DMS114 treated with DMSO at 0.1 percent for 48 hours (cell line): Measurements from ENCODE around the gene ETFB.
A peak's percentile ranks its signal among the peaks of the same experiment; 100 is the strongest.

ENCODE experiments used
- DNase-seq: peaks from one replicate; lab custom pipeline; 2025; ENCODE audit not compliant: unreplicated experiment; lab: John Stamatoyannopoulos, UW

Gene ETFB

GRCh38 chr19:51372649-51373504, 6.7 kb upstream of the ETFB start, which contains the start of gene NKG7:
TSS of gene NKG7 (minus strand) at chr19:51372654. CDS start at chr19:51372535, 119 bp downstream.
- no peak for DNase-seq

- DNase-seq: no peak
Measured at GRCh38 chr19:51372021-51372648, 5.9 kb upstream of the ETFB start.

GRCh38 chr19:51371186-51371690, 5.0 kb upstream of the ETFB start:
- no peak for DNase-seq

GRCh38 chr19:51370230-51370629, 4.0 kb upstream of the ETFB start:
- no peak for DNase-seq

GRCh38 chr19:51368366-51369282, 2.4 kb upstream of the ETFB start, which contains the start of gene CLDND2:
TSS of gene CLDND2 (minus strand) at chr19:51369003. CDS start at chr19:51368577, 426 bp downstream.
- no peak for DNase-seq

DNA sequence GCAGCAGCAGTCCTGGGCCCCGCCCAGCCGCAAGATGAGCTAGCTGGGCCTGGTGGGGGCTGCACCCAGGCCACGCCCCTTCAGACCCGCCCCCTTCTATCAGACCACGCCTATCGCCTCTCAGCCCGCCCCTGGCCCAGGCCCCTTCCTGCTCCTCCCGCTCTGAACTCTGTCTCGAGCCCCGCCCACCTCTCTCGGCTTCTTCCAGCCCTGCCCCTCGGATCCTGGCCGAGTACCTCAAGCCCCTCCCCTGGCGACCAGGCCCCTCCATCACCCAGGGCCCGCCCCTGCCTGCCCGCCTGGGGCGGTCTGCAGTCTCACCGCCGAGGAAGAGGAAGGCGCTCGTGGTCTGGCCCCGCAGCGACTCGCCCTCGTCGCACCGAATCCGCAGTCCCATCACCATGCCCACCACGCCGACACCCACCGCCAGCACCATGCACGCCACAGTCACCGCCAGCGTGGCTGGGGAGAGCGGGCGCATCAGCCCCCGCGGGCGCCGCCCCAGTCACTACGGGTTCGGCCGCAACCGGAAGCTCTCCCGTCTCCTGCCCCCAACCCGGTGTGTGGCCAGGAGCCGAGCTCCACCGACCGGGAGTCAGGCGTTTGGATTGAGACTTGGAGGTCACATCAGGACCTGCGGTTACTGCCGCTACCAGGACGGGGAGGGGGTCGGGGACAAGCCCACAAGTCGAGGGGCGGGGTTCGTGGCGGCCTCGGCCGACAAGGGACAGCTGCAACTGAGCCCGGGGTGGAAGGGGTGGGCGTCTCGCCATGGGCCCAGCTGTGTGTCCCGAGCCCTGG, 1.6 kb upstream of the ETFB start:
- peak; percentile 93 for DNase-seq

DNA sequence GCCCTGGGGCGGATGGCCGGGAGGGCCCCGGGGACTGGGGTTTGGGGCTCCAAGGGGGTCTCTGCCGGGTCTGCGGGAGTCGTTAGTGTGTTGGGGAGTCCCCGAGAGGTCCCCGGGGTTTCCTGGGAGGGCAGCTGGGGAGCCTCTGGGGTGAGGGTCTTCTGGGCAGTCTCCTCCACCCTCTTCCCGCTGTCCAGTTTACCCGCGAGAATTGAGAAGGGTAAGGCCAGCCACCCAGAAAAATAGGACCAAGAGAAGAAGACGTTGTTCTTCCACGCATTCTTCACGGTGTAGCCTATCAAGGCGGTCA, 1.0 kb upstream of the ETFB start:
- DNase-seq: no peak

DNA sequence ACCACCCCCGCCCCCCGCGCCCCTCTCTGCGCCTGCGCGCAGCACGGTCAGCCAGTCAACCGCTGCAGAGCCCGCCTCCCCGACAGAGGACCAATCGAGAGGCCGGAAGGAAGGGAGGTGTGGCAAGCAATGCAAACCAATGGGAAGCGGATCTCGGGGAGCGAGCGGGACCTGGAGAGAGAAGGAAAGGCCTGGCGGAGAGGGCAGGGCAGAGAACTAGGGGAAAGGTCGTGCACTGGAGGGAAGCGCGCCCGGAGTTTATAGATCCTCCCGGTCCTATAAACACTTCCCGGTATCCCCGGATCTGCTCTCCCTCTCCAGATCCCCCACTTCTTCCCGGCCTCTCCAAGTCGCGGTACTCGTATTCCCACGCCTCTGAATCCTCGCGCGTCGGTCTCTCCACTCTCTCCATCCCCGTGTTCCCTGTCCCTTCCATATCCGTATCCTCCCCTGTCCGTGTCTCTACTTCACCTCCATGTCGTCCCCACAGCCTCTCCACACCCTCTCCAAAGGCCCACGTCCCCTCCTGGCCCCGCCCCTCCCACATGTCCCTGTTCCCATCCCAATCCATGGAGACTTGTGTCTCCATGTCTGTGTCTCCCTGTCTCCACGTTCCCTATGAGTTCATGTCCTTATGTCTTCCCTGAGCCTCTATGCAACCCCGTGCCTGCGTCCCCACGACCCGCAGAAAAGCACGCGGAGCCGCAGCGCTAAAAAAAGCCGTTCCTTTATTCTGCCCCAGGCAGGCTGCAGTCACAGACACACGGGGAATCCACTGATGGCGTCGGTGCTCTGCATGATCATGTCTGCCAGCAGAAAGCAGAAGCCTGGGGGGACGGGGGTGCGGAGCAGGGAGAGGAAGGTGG, 434 bp upstream of the ETFB start:
- DNase-seq: peak; percentile 92

DNA sequence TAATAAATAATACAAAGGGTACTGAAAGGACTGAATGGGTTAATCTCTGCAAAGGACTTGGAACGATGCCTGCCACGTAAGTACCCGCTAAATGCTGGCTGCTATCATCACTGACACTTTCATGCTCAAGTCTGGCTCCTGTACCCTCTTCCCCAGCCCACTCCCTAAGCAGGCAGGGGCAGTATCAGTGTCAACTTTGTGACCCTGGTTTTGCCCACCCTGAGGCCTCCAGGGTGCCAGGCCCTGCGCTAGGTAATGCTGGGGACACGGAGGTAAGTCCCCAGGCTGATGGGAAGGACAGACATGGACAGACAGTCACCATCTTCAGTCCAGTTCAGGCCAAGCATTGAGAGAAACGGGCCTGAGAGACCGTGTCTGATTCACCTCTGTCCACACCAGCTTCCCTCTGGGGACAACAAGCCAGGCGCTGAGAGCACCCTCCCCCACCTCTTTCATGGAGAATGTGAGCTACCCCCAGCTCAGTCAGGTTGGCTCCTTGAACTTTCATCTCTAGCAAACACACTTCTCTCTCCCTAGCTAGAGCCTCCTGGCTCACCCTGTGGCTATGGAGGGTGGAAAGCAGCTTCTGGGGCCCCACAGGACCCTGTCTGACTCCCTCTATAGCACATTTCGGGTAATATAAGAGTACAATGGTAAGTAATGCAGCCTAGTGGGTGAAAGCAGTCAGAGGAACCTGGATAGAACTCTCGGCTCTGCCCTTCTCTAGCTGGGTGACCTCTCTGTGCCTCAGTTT, 800 bp downstream of the ETFB start:
- no peak for DNase-seq

GRCh38 chr19:51364200-51365106, 1.7 kb downstream of the ETFB start:
- no peak for DNase-seq

DNA sequence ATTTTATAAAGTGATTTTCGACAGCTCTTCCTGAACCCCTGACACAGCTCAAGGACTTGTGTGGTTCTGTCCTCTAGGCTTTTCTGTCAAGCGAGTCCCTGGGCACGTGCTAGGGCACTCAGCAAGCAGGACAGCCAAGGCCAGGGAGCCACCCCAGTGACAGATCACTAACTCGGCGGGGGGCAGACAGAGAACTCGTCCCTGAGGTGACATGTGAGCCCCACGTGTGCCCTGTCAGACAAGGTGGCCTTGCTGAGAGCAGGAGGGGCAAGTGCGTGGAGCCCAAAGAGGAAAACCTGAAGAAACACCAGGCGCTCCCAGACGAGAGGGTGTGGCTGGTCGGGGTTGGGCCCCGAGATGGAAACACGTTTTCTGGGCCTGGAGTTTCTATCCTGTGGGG, 4.9 kb downstream of the ETFB start:
- DNase-seq: no peak

- no peak for DNase-seq
Measured at GRCh38 chr19:51359294-51359693, 6.9 kb downstream of the ETFB start.

DNA sequence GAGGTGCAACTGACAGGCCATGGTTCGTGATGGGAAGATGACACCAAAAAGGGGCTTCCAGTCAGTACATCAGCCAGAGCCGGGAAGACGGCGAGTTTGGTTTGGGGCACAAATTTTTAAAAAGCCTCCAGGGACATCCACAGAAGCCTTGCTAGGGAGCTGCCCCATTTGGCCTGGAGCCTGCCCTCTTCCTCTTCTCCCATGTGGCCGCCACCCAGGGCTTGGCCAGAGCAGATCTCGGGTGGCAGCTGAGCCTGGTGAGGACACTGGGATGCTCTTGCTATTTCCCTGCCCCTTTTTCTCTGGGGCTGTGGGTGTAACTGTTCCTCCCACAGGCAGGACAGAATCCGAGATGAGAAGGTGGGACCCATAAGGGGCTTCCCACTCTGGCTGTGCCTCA, 8.2 kb downstream of the ETFB start:
- no peak for DNase-seq

- no peak for DNase-seq
Measured at GRCh38 chr19:51356159-51356801, 9.9 kb downstream of the ETFB start.

DNA sequence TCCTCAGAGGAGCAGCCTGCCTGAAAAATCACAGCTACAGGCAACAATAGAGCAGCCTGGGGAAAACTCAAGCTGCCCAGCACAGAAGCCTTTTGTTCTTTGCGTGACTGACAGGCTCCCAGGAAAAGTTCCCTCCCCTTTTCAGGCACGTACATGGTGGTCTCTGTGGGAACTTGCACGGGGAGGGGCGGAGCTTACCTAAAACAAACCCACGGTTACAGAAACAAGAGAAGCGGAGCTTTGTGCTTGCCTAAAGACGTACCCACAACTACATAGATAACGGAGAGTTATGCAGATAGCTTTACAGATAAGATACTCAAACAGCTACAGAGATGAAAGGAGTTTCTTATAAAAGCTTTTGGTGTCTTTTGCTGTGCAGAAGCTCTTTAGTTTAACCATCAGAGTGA, 11.4 kb downstream of the ETFB start:
- DNase-seq: no peak

GRCh38 chr19:51354103-51354741, 12.0 kb downstream of the ETFB start:
- DNase-seq: no peak
